Measurements from ENCODE around the gene CTNND2.

DNA sequence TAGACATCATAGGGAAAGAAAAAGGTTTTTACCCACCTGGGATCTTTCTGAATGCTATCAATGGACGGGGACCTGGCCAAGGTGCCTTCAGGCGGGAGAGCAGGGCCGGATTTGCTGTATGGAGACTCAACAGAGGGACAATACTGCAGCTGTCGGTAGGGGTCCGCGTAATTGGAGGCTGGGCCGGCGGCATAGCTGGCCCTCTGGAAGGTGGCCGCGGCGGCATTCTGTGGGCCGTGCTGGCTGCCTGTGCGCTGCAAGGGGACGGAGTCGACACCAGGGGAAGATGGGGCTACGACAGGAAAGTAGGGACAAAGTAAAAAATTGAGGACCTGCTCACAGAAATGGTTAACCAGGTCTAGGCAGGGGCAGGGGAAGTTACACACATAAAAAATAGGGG lies 557.9 kb downstream of the CTNND2 start:
- TF ChIP-seq CTCF (IDR thresholded peaks at IDR 0.05 in 2 of 3, conservative IDR thresholded peaks at IDR 0.05 in 1 of 3; ENCODE audit: control insufficient read depth in 2 of 3, extremely low read depth in 1 of 3, insufficient read depth in 1 of 3, low read depth in 3 of 3, low read length in 3 of 3) (no peak), POLR2AphosphoS5 (IDR thresholded peaks at IDR 0.05; ENCODE audit: low read length) (no peak), CEBPB (IDR thresholded peaks at IDR 0.05; ENCODE audit: borderline replicate concordance in 1 of 2, low read depth in 2 of 2, low read length in 2 of 2) (no peak), POLR2A (IDR thresholded peaks at IDR 0.05; ENCODE audit: low read depth, low read length) (no peak), MTA2 (IDR thresholded peaks at IDR 0.05; ENCODE audit: low read depth) (no peak), BHLHE40 (IDR thresholded peaks at IDR 0.05; ENCODE audit: borderline replicate concordance in 1 of 2, low read depth in 2 of 2, low read length in 1 of 2) (no peak), SKIL (IDR thresholded peaks at IDR 0.05; ENCODE audit: low read depth, poor library complexity, severe bottlenecking) (no peak), NKRF (conservative IDR thresholded peaks at IDR 0.05) (no peak), BMI1 (IDR thresholded peaks at IDR 0.05; ENCODE audit: borderline replicate concordance) (no peak)
- TF ChIP-seq, protein P1, sequence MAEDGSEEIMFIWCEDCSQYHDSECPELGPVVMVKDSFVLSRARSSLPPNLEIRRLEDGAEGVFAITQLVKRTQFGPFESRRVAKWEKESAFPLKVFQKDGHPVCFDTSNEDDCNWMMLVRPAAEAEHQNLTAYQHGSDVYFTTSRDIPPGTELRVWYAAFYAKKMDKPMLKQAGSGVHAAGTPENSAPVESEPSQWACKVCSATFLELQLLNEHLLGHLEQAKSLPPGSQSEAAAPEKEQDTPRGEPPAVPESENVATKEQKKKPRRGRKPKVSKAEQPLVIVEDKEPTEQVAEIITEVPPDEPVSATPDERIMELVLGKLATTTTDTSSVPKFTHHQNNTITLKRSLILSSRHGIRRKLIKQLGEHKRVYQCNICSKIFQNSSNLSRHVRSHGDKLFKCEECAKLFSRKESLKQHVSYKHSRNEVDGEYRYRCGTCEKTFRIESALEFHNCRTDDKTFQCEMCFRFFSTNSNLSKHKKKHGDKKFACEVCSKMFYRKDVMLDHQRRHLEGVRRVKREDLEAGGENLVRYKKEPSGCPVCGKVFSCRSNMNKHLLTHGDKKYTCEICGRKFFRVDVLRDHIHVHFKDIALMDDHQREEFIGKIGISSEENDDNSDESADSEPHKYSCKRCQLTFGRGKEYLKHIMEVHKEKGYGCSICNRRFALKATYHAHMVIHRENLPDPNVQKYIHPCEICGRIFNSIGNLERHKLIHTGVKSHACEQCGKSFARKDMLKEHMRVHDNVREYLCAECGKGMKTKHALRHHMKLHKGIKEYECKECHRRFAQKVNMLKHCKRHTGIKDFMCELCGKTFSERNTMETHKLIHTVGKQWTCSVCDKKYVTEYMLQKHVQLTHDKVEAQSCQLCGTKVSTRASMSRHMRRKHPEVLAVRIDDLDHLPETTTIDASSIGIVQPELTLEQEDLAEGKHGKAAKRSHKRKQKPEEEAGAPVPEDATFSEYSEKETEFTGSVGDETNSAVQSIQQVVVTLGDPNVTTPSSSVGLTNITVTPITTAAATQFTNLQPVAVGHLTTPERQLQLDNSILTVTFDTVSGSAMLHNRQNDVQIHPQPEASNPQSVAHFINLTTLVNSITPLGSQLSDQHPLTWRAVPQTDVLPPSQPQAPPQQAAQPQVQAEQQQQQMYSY (CRISPR knock-in tag; IDR thresholded peaks at IDR 0.05): no peak

Measured in GM12878 (cell line).